Heart right ventricle (tissue), 16 donors: Measurements from ENCODE around the gene CYGB. TPM values are rescaled to one million over a fixed set of nuclear protein-coding genes. Genes with fewer than 3 reads are reported as not detected.
"Not testable (repeated sequence)": the region's sequence is repeated elsewhere in the genome, so short reads cannot be mapped to it uniquely, and the experiment has no call there.

Experiments
- ATAC-seq, 8 donors: fragments of 200-7000 bp; cut with Tn5 transposase; one replicate each; pipeline ENCODE4 v1.9.1; 2020; ENCODE audit warnings: mild to moderate bottlenecking in 8 of 8, moderate library complexity in 8 of 8, moderate number of reproducible peaks in 1 of 8
- DNase-seq, 2 donors: peaks; one replicate each; pipeline ENCODE4 v3.0.0-alpha.2; 2020
- H3K27ac ChIP-seq, 10 donors: fragments of 200-600 bp; sonication (generic) in 2 of 10; one replicate each; pipeline versions ENCODE4 v1.5.0 to v1.8.0; 2020 to 2022; ENCODE audit warnings: mild to moderate bottlenecking in 3 of 10
- H3K27me3 ChIP-seq, 7 donors: fragments of 200-600 bp; one replicate each; pipeline ENCODE4 v1.8.0; 2021 to 2022; ENCODE audit warnings: mild to moderate bottlenecking in 2 of 7
- H3K36me3 ChIP-seq, 9 donors: fragments of 200-600 bp; sonication (generic) in 1 of 9; one replicate each; pipeline versions ENCODE4 v1.5.0 to v1.8.0; 2020 to 2022; ENCODE audit warnings: mild to moderate bottlenecking in 2 of 9
- H3K4me1 ChIP-seq, 9 donors: fragments of 200-600 bp; sonication (generic) in 1 of 9; one replicate each; pipeline versions ENCODE4 v1.5.0 to v1.8.0; 2020 to 2022; ENCODE audit warnings: mild to moderate bottlenecking in 4 of 9
- H3K4me3 ChIP-seq, 10 donors: fragments of 200-600 bp; sonication (generic) in 2 of 10; one replicate each; pipeline versions ENCODE4 v1.5.0 to v1.8.0; 2020 to 2022; ENCODE audit warnings: mild to moderate bottlenecking in 7 of 10, moderate library complexity in 2 of 10
- H3K9me3 ChIP-seq, 11 donors: fragments of 200-600 bp in 10 of 11; sonication (generic) in 2 of 11; one replicate each; pipeline versions ENCODE4 v1.5.0 to v1.8.0; 2013 to 2022; ENCODE audit warnings: mild to moderate bottlenecking in 2 of 11, control low read depth in 1 of 11, moderate library complexity in 1 of 11
- WGBS, 2 donors: extraction: QIAGEN DNeasy Blood & Tissue Kit; methylation state at CpG; one replicate each; pipeline ENCODE4 v1.1.7; 2013; ENCODE audit warnings: inconsistent platforms in 1 of 2; 5-methylcytosine and 5-hydroxymethylcytosine counted together
- intact Hi-C, 10 donors: fragments of 100-400 bp; cut with DNase I; formaldehyde crosslinking; loops; one replicate each; pipeline versions ENCODE4 v1.11.1 to v1.14.2; 2022
- polyA plus RNA-seq, 2 donors: library from polyadenylated mRNA; stranded (reverse); fragments of 200-250 nt; gene quantifications; one replicate each; pipeline ENCODE4 v1.2.3, GENCODE V29; 2013
- total RNA-seq, 10 donors: library from RNA; stranded (reverse); fragmentation: NEBNext Ultra II Directional in 3 of 10; extraction: Animal tissue kit (Norgen Biotek cat#: 25700) in 3 of 10; gene quantifications; one replicate each; pipeline versions ENCODE4 v1.2.1 to v1.2.4, GENCODE V29; 2021 to 2023
- TF ChIP-seq, protein P1 (sequence below), 9 donors: fragments of 200-600 bp; sonication (generic) in 2 of 9; IDR thresholded peaks; one replicate each; pipeline versions ENCODE4 v1.5.0 to v1.8.0; 2021 to 2022; ENCODE audit warnings: antibody characterized with exemption in 9 of 9, mild to moderate bottlenecking in 5 of 9, moderate library complexity in 1 of 9
- donor health status: Arrhythmogenic right ventricular cardiomyopathy.
- donor health status: ischemic (EF 13 %, LVEDD 7.1; RV severe dilation, severe dysfunction).
- donor health status: healthy with polysubstance abuse.
- donor health status: DM: no; HTN: yes; CAD: no.
- donor health status: DM: no; HTN: no; CAD: no.
- donor health status: ischemic (EF 25% LVEDD 6.9; RV normal size, moderate dysfunction).
- donor health status: ischemic (EF 25% LVEDD 5.7; RV mildly dilated, moderate dysfunction).
- donor health status: healthy.
- donor health status: DM: yes; HTN: yes; CAD: no.
- donor health status: Ischemic cardiomyopathy.
- donor health status: ischemic (EF 35%, LVEDD 5.7; RV mildly dilated, moderate dysfunction).
- donor health status: nonischemic (EF 11% LVEDD 7.7; RV severe dilation, severe dysfunction).
- donor health status: DM: yes; HTN: yes; CAD: no.
- donor health status: PGD.
- donor health status: ischemic (EF 29% LVEDD 5.4; RV normal size, mild dysfunction).
- donor health status: nonischemic (EF 23%, LVEDD 6.1; RV moderate dilation, normal function).

CYGB gene
- total and polyA plus RNA-seq, 12 donors = 9.3 to 57.7 (median 21.1) TPM

DNA sequence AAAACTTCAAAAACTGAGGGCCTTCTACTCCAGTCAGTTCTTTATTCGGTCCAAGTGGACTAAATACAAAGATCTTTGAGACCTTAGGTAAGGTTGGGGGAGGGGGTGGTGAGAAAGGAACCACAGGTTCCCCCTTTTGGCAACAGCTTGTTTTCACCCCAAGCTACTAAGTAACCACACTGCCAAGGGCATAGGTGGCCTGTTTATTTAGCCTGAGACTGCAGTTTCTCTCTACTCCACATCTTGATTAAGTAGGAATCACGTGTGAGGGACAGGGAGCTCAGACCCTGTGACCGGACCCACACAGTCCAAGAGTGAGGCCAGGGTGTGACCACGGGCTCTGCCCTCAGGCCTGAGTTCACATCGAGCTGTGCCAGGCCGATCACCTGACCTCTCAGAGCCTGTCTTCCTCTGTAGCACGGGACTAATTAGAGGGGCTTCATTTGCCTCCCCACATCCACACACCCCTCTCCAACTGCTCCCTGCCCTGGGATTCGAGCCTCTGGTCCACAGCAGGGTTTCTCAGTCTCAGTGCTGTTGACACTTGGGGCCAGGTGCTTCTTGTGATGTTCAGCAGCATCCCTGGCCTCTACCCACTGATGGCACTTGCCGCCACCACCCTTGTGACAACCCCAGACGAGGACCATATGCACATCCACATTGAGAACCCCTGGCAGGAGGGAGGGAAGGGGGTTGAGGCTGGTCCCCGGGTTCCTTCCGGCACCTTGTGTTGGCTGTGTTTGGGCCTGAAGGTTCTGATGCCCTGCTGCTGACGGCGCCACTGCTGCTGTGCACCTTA lies 30.3 kb upstream of the CYGB start:
- WGBS, 2 donors = 63 to 65% methylated on average over 14 of the region's 14 CpGs
- ATAC-seq (peak in 7 of 8 donors; percentile 27 to 52 (median 33)), DNase-seq (no peak)
- H3K9me3 ChIP-seq = no peaks in the 10 kb centered on the region
- H3K27me3 ChIP-seq = no peaks in the 10 kb centered on the region
- TF ChIP-seq, protein P1, sequence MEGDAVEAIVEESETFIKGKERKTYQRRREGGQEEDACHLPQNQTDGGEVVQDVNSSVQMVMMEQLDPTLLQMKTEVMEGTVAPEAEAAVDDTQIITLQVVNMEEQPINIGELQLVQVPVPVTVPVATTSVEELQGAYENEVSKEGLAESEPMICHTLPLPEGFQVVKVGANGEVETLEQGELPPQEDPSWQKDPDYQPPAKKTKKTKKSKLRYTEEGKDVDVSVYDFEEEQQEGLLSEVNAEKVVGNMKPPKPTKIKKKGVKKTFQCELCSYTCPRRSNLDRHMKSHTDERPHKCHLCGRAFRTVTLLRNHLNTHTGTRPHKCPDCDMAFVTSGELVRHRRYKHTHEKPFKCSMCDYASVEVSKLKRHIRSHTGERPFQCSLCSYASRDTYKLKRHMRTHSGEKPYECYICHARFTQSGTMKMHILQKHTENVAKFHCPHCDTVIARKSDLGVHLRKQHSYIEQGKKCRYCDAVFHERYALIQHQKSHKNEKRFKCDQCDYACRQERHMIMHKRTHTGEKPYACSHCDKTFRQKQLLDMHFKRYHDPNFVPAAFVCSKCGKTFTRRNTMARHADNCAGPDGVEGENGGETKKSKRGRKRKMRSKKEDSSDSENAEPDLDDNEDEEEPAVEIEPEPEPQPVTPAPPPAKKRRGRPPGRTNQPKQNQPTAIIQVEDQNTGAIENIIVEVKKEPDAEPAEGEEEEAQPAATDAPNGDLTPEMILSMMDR (IDR thresholded peaks at IDR 0.05) = no peak
- peaks cover 0 to 41% (median 22%) of the 10 kb centered on the region in 9 donors for H3K4me1 ChIP-seq
- peaks cover 0 to 39% (median 6%) of the 10 kb centered on the region in 9 donors for H3K36me3 ChIP-seq
- no peak overlapping the region for H3K4me3 ChIP-seq
- intact Hi-C loops = loop anchor here in 1 of 10 donors (10.0 kb wide), 1 partner anchor 57 kb away; no protein-coding TSS in a partner anchor
- peak overlapping the region in 2 of 10 donors; percentile 14 to 31 for H3K27ac ChIP-seq

DNA sequence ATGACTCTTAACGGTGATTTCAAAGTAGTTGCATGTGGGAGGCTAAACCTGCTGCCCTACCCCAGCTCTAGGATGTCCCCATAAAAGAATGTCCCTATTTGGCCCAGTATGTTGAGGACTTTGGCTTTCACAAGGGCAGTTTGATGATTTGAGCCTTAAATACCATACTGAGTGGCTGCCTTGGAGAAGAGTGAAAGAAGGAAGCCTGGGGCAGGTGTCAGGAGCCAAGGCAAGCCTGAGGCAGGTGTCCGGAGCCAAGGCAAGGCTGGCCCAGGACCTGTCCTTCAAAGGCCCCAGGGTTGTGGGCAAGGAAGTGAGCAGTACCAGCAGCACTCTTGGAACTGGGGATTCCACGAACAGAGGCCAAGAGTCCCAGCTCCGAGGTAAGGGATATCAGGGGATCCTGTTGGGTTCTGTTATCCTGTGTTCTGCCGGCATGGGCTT lies 29.5 kb upstream of the CYGB start:
- no peak overlapping the region for H3K4me3 ChIP-seq
- ATAC-seq (no peak), DNase-seq (no peak)
- peaks cover 0 to 45% (median 6%) of the 10 kb centered on the region in 9 donors for H3K36me3 ChIP-seq
- TF ChIP-seq, protein P1 (IDR thresholded peaks at IDR 0.05) = no peak
- no peak overlapping the region for H3K27ac ChIP-seq
- H3K4me1 ChIP-seq = peaks cover 0 to 48% (median 26%) of the 10 kb centered on the region in 9 donors
- H3K27me3 ChIP-seq = no peaks in the 10 kb centered on the region
- H3K9me3 ChIP-seq = no peaks in the 10 kb centered on the region
- intact Hi-C loops = loop anchor here in 1 of 10 donors (10.0 kb wide), 1 partner anchor 58 kb away; no protein-coding TSS in a partner anchor
- WGBS, 2 donors = 78 to 80% methylated on average over 5 of the region's 5 CpGs

DNA sequence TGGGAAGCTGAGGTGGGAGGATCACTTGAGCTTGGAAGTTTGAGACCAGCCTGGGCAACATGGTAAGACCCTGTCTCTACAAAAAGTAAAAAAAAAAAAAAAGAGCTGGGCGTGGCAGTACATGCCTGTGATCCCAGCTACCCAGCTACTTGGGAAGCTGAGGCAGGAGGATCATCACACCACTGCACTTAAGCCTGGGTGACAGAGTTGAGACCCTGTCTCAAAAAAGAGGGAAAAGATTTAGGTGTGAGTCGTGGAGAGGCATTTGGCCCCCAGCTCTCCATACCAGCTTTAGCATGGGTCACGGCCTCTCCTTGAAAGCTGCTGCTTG lies 29.1 kb upstream of the CYGB start:
- Histone ChIP-seq H3K27ac (no peak overlapping the region), H3K4me3 (no peak overlapping the region), H3K9me3 (no peaks in the 10 kb centered on the region), H3K27me3 (no peaks in the 10 kb centered on the region), H3K4me1 (peaks cover 0 to 52% (median 30%) of the 10 kb centered on the region in 9 donors), H3K36me3 (peaks cover 0 to 49% (median 6%) of the 10 kb centered on the region in 9 donors)
- ATAC-seq (no peak), DNase-seq (no peak)
- intact Hi-C loops = loop anchor here in 1 of 10 donors (10.0 kb wide), 1 partner anchor 58 kb away; no protein-coding TSS in a partner anchor
- TF ChIP-seq, protein P1 (IDR thresholded peaks at IDR 0.05) = no peak
- 94 to 100% methylated on average over 3 of the region's 3 CpGs for WGBS, 2 donors

DNA sequence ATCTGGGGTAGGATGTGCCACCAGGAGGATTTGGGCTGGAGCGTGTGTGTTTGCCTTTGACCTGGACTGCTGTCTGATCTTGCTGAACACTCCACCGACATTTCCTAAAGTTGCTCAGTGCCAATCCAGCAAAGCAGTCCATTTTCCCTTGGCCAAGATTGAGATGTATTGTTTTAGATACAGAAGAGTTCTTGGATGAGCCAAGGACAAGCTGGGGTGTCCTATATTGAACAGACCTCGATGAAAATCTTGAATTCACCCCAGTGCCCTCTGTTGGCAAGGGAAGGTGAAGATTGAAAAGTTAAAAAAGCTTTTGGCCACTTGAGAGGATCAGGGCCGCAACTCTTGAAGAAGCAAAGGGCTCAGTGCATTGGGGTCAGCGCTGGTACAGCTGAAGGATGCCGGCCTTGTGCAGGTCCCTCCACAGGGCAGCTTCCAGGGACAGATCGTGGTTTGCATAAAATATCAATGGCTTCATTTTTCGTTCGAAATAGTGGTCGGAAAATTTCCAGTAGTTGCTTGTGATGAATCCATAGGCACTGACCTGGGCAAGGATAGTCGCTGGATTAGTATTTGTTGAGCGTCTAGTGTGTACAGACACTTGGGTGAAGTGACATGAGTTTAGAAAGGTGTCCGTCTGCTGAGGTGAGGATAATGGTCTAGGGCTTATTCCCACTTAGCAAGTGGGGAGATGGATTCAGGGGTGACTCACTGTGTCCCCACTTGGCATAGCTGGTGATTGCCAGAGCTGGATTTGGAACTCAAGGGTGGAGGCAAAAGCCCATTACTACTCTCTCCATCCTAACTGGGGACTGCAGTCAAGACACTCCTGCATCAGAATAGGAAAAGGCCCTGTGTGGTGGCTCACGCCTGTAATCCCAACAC lies 28.5 kb upstream of the CYGB start:
- whole genome bisulfite sequencing, 2 donors = 92 to 93% methylated on average over 14 of the region's 14 CpGs
- DNase-seq = no peak
- no peak overlapping the region for H3K27ac ChIP-seq
- peaks cover 0 to 55% (median 6%) of the 10 kb centered on the region in 9 donors for H3K36me3 ChIP-seq
- intact Hi-C loops = loop anchor here in 1 of 10 donors (10.0 kb wide), 1 partner anchor 59 kb away; no protein-coding TSS in a partner anchor
- no peaks in the 10 kb centered on the region for H3K9me3 ChIP-seq
- no peak for ATAC-seq
- H3K4me3 ChIP-seq = no peak overlapping the region
- TF ChIP-seq, protein P1 (IDR thresholded peaks at IDR 0.05) = no peak
- no peaks in the 10 kb centered on the region for H3K27me3 ChIP-seq
- peaks cover 0 to 58% (median 37%) of the 10 kb centered on the region in 9 donors for H3K4me1 ChIP-seq

DNA sequence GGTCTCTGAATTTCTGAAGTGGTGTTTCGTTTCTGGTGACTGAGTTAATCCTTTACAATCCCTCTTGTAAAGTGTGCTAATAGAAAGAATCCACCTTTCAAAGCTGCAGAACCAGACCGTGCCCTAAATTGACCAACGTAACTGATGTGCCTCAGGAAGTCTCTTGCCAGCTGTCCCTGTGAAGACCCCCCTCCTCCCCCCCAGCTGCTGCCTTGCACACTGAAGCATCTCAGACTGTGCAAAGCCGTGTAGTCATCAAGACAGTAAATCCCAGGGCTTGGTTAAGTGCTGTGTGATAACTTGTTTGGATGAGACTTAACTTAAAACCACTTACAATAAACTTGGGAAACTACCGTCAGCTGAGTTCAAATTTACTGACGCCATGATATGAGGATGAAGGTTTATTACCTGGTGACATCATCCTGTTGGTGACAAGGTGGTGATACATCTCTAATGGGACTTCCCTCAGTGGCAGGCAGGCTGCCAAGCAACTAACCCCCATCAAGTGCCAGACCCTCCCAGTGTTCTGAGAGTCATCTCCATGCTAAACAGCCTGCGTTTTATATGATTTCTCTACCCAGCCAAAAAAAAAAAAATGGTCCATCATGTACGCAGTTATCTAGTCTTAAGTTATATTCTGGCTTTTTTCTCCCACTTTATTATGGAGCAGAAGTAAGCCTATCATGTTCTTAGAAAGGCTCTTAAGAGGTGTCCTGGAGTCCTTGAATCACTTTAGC lies 27.6 kb upstream of the CYGB start:
- not testable (repeated sequence) for H3K9me3 ChIP-seq, ATAC-seq, DNase-seq, H3K27me3 ChIP-seq, H3K4me3 ChIP-seq, H3K27ac ChIP-seq
- WGBS, 2 donors = 66 to 74% methylated on average over 8 of the region's 8 CpGs
- intact Hi-C loops = loop anchor here in 1 of 10 donors (10.0 kb wide), 1 partner anchor 60 kb away; no protein-coding TSS in a partner anchor
- H3K36me3 ChIP-seq = peaks cover 0 to 61% (median 6%) of the 10 kb centered on the region in 9 donors
- H3K4me1 ChIP-seq = peaks cover 0 to 64% (median 42%) of the 10 kb centered on the region in 9 donors

DNA sequence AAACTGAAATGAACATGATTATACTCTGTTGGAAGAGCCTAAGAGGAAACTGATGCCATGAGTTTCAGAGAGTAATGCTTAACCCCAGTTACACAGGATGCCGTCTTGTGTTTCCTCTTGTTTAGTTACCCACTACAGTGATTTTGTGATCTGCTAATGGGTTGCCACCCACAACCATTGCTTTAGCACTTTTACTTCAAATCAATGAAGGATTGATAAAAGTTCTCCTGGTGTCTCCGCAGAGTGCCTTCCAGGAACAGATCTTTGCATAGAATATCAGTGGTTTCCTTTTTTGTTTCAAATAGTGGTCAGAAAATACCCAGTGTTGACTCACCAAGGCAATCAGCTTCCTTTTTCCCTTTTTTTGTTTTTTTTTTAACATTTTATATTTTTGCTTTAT lies 25.9 kb upstream of the CYGB start:
- H3K9me3 ChIP-seq, DNase-seq, H3K4me3 ChIP-seq, H3K27me3 ChIP-seq, H3K27ac ChIP-seq, ATAC-seq: not testable (repeated sequence)
- H3K36me3 ChIP-seq = peaks cover 0 to 72% (median 6%) of the 10 kb centered on the region in 9 donors
- peaks cover 0 to 77% (median 53%) of the 10 kb centered on the region in 9 donors for H3K4me1 ChIP-seq
- intact Hi-C loops = loop anchor here in 1 of 10 donors (10.0 kb wide), 1 partner anchor 61 kb away; no protein-coding TSS in a partner anchor
- 75 to 83% methylated on average over 2 of the region's 2 CpGs for WGBS, 2 donors
